Sciatic nerve (tissue), 2 donors: Measurements from ENCODE around the gene GLOD4. TPM values are rescaled to one million over a fixed set of nuclear protein-coding genes. Genes with fewer than 3 reads are reported as not detected.
A peak's percentile ranks its signal among the peaks of the same experiment; 100 is the strongest.
"Not testable (repeated sequence)": the region's sequence is repeated elsewhere in the genome, so short reads cannot be mapped to it uniquely, and the experiment has no call there.

Experiments used
- ATAC-seq: fragments of 200-7000 bp; cut with Tn5 transposase; one replicate; pipeline ENCODE4 v1.9.1; 2020; ENCODE audit warnings: mild to moderate bottlenecking, moderate library complexity
- DNase-seq: peaks from one replicate; pipeline ENCODE4 v3.0.0-alpha.2; 2020; ENCODE audit warnings: low spot score
- intact Hi-C: fragments of 100-400 bp; cut with DNase I; formaldehyde crosslinking; loops from one replicate; pipeline ENCODE4 v1.14.2; 2022
- total RNA-seq: library from RNA; stranded (reverse); fragmentation: NEBNext Ultra II Directional; extraction: Animal tissue kit (Norgen Biotek cat#: 25700); gene quantifications from one replicate; pipeline ENCODE4 v1.2.1, GENCODE V29; 2021
- donor health status: DM: no; HTN: no; CAD: no.
- donor health status: DM: no; HTN: no; CAD: no.

The GLOD4 gene
- total RNA-seq, 1 donor from 2014 or later: 55.7 TPM

- intact Hi-C loops: no loop called here
- DNase-seq: no peak
- ATAC-seq: no peak
These were observed 7.2 kb upstream of the GLOD4 start for GRCh38 chr17:789160-789840.

GRCh38 chr17:788551-788950, 6.5 kb upstream of the GLOD4 start:
- intact Hi-C loops: no loop called here
- no peak for ATAC-seq
- DNase-seq: no peak

- no peak for ATAC-seq
- DNase-seq: no peak
- intact Hi-C loops: no loop called here
These were observed 5.7 kb upstream of the GLOD4 start for GRCh38 chr17:787641-788221.

GRCh38 chr17:785901-786300, 3.8 kb upstream of the GLOD4 start:
- DNase-seq, ATAC-seq, intact Hi-C loops: not testable (repeated sequence)

GRCh38 chr17:784143-784542, 2.1 kb upstream of the GLOD4 start:
- DNase-seq (no peak), ATAC-seq (no peak)
- intact Hi-C loops: no loop called here

GRCh38 chr17:778096-778495, 4.0 kb downstream of the GLOD4 start:
- intact Hi-C loops: no loop called here
- DNase-seq (peak; percentile 21), ATAC-seq (no peak)

- DNase-seq (no peak), ATAC-seq (no peak)
- intact Hi-C loops: no loop called here
These were observed 7.8 kb downstream of the GLOD4 start for GRCh38 chr17:774313-774584.

GRCh38 chr17:773467-774312, 8.4 kb downstream of the GLOD4 start:
- DNase-seq (no peak), ATAC-seq (no peak)

GRCh38 chr17:773016-773415, 9.1 kb downstream of the GLOD4 start:
- ATAC-seq (no peak), DNase-seq (no peak)
- intact Hi-C loops: no loop called here

More at GRCh38 chr17:773467-774312, 8.4 kb downstream of the GLOD4 start:
- intact Hi-C loops: no loop called here

- no peak for DNase-seq
- no peak for ATAC-seq
- intact Hi-C loops: no loop called here
These were observed 15.0 kb downstream of the GLOD4 start for GRCh38 chr17:767076-767475.

- intact Hi-C loops: no loop called here
- DNase-seq: no peak
- no peak for ATAC-seq
These were observed 21.7 kb downstream of the GLOD4 start for GRCh38 chr17:760371-760770.

GRCh38 chr17:759964-760363, 22.1 kb downstream of the GLOD4 start:
- intact Hi-C loops: no loop called here
- no peak for ATAC-seq
- no peak for DNase-seq

GRCh38 chr17:756010-756567, 26.0 kb downstream of the GLOD4 start:
- ATAC-seq, intact Hi-C loops, DNase-seq: not testable (repeated sequence)

- intact Hi-C loops, DNase-seq, ATAC-seq: not testable (repeated sequence)
These were observed 26.6 kb downstream of the GLOD4 start for GRCh38 chr17:755319-755961.

- ATAC-seq: no peak
These were observed 28.7 kb downstream of the GLOD4 start for GRCh38 chr17:753418-753817.

GRCh38 chr17:752620-753219, 29.4 kb downstream of the GLOD4 start:
- DNase-seq: peak; percentile 86
- intact Hi-C loops: no loop called here
- ATAC-seq: peak; percentile 88

More at GRCh38 chr17:753418-753817, 28.7 kb downstream of the GLOD4 start:
- intact Hi-C loops: no loop called here
- DNase-seq: no peak

GRCh38 chr17:752002-752619, 30.0 kb downstream of the GLOD4 start, which contains the start of gene GEMIN4:
Gene GEMIN4 (minus strand): TSS chr17:752264. CDS start chr17:752142, 122 bp downstream.
- intact Hi-C loops: no loop called here
- ATAC-seq: peak; percentile 93
- DNase-seq: peak; percentile 97

- ATAC-seq (no peak), DNase-seq (no peak)
- intact Hi-C loops: no loop called here
These were observed 30.6 kb downstream of the GLOD4 start for GRCh38 chr17:751269-752001.
